ENCODE data around the gene EXT2. TPM values are rescaled to one million over a fixed set of nuclear protein-coding genes. Genes with fewer than 3 reads are reported as not detected.

Gene EXT2
- total and polyA plus RNA-seq, 2 experiments from 2014 or later, result 99.8 to 209 TPM

- 26 to 35% methylated on average over 2 of the region's 2 CpGs for WGBS, 2 experiments (ENCODE audit: low coverage in 1 of 2, low lambda C conversion rate in 2 of 2, missing lambda C conversion rate in 2 of 2)
Observed at GRCh38 chr11:44285756-44286155, 190.3 kb downstream of the EXT2 start.

GRCh38 chr11:44286268-44286880 is 190.9 kb downstream of the EXT2 start:
- in situ Hi-C loops (cut with MboI), result loop anchor here (10.0 to 25.0 kb wide), 2 partner anchors 238 to 626 kb away; no protein-coding TSS in a partner anchor
- H2AFZ ChIP-seq, result peak overlapping the region; percentile 60; the same call in 1 of the 2 replicates
- WGBS, 2 experiments (ENCODE audit: low coverage in 1 of 2, low lambda C conversion rate in 2 of 2, missing lambda C conversion rate in 2 of 2), result 59 to 60% methylated on average over 10 of the region's 10 CpGs
- no peak overlapping the region for H3K4me3 ChIP-seq
- peaks cover 14% of the 10 kb centered on the region; the same call in 1 of the 2 replicates for H3K27me3 ChIP-seq (replicated peaks; ENCODE audit: insufficient read depth)
- no peaks in the 10 kb centered on the region for H3K9me3 ChIP-seq (ENCODE audit: low read depth)
- H3K9me2 ChIP-seq (ENCODE audit: insufficient read depth), result no peaks in the 10 kb centered on the region
- TF ChIP-seq EZH2phosphoT487 (IDR thresholded peaks at IDR 0.05; ENCODE audit: insufficient read depth, low read depth) (no peak), EZH2 (IDR thresholded peaks at IDR 0.05; ENCODE audit: insufficient read depth, poor library complexity, severe bottlenecking) (no peak)
- no peaks in the 10 kb centered on the region; the same call in 1 of the 2 replicates for H3K4me1 ChIP-seq (ENCODE audit: insufficient read depth)
- H3K79me2 ChIP-seq (ENCODE audit: insufficient read depth), result no peaks in the 10 kb centered on the region
- peak; percentile 66 for DNase-seq
- no peak overlapping the region for H3K27ac ChIP-seq
- no peaks in the 10 kb centered on the region for H3F3A ChIP-seq (ENCODE audit: insufficient read depth)
- H3K4me2 ChIP-seq (ENCODE audit: unreplicated experiment), result no peak overlapping the region
- H3K36me3 ChIP-seq (ENCODE audit: low read depth), result no peaks in the 10 kb centered on the region
- H3K9ac ChIP-seq, result no peak overlapping the region
- no peaks in the 10 kb centered on the region for H4K20me1 ChIP-seq (ENCODE audit: insufficient read depth)

More at GRCh38 chr11:44285756-44286155, 190.3 kb downstream of the EXT2 start:
- Histone ChIP-seq H3K9me2 (ENCODE audit: insufficient read depth) (no peaks in the 10 kb centered on the region), H3K79me2 (ENCODE audit: insufficient read depth) (no peaks in the 10 kb centered on the region), H4K20me1 (ENCODE audit: insufficient read depth) (no peaks in the 10 kb centered on the region), H3K9me3 (ENCODE audit: low read depth) (no peaks in the 10 kb centered on the region), H3K4me1 (ENCODE audit: insufficient read depth) (no peaks in the 10 kb centered on the region; the same call in 1 of the 2 replicates), H3K4me3 (no peak overlapping the region), H2AFZ (peak overlapping the region; percentile 60; the same call in 1 of the 2 replicates), H3K4me2 (ENCODE audit: unreplicated experiment) (no peak overlapping the region), H3F3A (ENCODE audit: insufficient read depth) (no peaks in the 10 kb centered on the region), H3K27me3 (replicated peaks; ENCODE audit: insufficient read depth) (peaks cover 8% of the 10 kb centered on the region; the same call in 1 of the 2 replicates), H3K9ac (no peak overlapping the region), H3K27ac (no peak overlapping the region), H3K36me3 (ENCODE audit: low read depth) (no peaks in the 10 kb centered on the region)
- DNase-seq, result no peak
- in situ Hi-C loops (cut with MboI), result loop anchor here (10.0 to 25.0 kb wide), 2 partner anchors 239 to 627 kb away; no protein-coding TSS in a partner anchor
- no peak for TF ChIP-seq EZH2phosphoT487 (IDR thresholded peaks at IDR 0.05; ENCODE audit: insufficient read depth, low read depth)
- no peak for TF ChIP-seq EZH2 (IDR thresholded peaks at IDR 0.05; ENCODE audit: insufficient read depth, poor library complexity, severe bottlenecking)

GRCh38 chr11:44286911-44287310 is 191.4 kb downstream of the EXT2 start:
- H3K79me2 ChIP-seq (ENCODE audit: insufficient read depth), result no peaks in the 10 kb centered on the region
- no peak overlapping the region for H3K9ac ChIP-seq
- H3K4me2 ChIP-seq (ENCODE audit: unreplicated experiment), result no peak overlapping the region
- WGBS, 2 experiments (ENCODE audit: low coverage in 1 of 2, low lambda C conversion rate in 2 of 2, missing lambda C conversion rate in 2 of 2), result 72 to 76% methylated on average over 11 of the region's 11 CpGs
- no peaks in the 10 kb centered on the region for H3K36me3 ChIP-seq (ENCODE audit: low read depth)
- no peaks in the 10 kb centered on the region for H3K9me2 ChIP-seq (ENCODE audit: insufficient read depth)
- H2AFZ ChIP-seq, result no peak overlapping the region
- H3K9me3 ChIP-seq (ENCODE audit: low read depth), result no peaks in the 10 kb centered on the region
- TF ChIP-seq EZH2phosphoT487 (IDR thresholded peaks at IDR 0.05; ENCODE audit: insufficient read depth, low read depth) (no peak), EZH2 (IDR thresholded peaks at IDR 0.05; ENCODE audit: insufficient read depth, poor library complexity, severe bottlenecking) (no peak)
- peaks cover 16% of the 10 kb centered on the region; the same call in 1 of the 2 replicates for H3K27me3 ChIP-seq (replicated peaks; ENCODE audit: insufficient read depth)
- no peaks in the 10 kb centered on the region for H3F3A ChIP-seq (ENCODE audit: insufficient read depth)
- H3K4me1 ChIP-seq (ENCODE audit: insufficient read depth), result no peaks in the 10 kb centered on the region; the same call in 1 of the 2 replicates
- in situ Hi-C loops (cut with MboI), result loop anchor here (10.0 to 25.0 kb wide), 2 partner anchors 238 to 625 kb away; no protein-coding TSS in a partner anchor
- no peak for DNase-seq
- H3K27ac ChIP-seq, result no peak overlapping the region
- no peaks in the 10 kb centered on the region for H4K20me1 ChIP-seq (ENCODE audit: insufficient read depth)
- H3K4me3 ChIP-seq, result no peak overlapping the region

GRCh38 chr11:44288133-44288526 is 192.7 kb downstream of the EXT2 start:
- no peak for TF ChIP-seq EZH2 (IDR thresholded peaks at IDR 0.05; ENCODE audit: insufficient read depth, poor library complexity, severe bottlenecking)
- TF ChIP-seq EZH2phosphoT487 (IDR thresholded peaks at IDR 0.05; ENCODE audit: insufficient read depth, low read depth), result no peak
- Histone ChIP-seq H3F3A (ENCODE audit: insufficient read depth) (no peaks in the 10 kb centered on the region), H3K9me2 (ENCODE audit: insufficient read depth) (no peaks in the 10 kb centered on the region), H3K4me2 (ENCODE audit: unreplicated experiment) (no peak overlapping the region), H3K9ac (no peak overlapping the region), H3K4me3 (no peak overlapping the region), H3K27ac (no peak overlapping the region), H3K79me2 (ENCODE audit: insufficient read depth) (no peaks in the 10 kb centered on the region), H4K20me1 (ENCODE audit: insufficient read depth) (no peaks in the 10 kb centered on the region), H2AFZ (no peak overlapping the region), H3K36me3 (ENCODE audit: low read depth) (no peaks in the 10 kb centered on the region), H3K4me1 (ENCODE audit: insufficient read depth) (no peaks in the 10 kb centered on the region; the same call in 1 of the 2 replicates), H3K9me3 (ENCODE audit: low read depth) (no peaks in the 10 kb centered on the region), H3K27me3 (replicated peaks; ENCODE audit: insufficient read depth) (peaks cover 12% of the 10 kb centered on the region; the same call in 1 of the 2 replicates)
- WGBS, 2 experiments (ENCODE audit: low coverage in 1 of 2, low lambda C conversion rate in 2 of 2, missing lambda C conversion rate in 2 of 2), result 51 to 64% methylated on average over 3 of the region's 3 CpGs
- in situ Hi-C loops (cut with MboI), result loop anchor here (10.0 to 25.0 kb wide), 2 partner anchors 237 to 624 kb away; no protein-coding TSS in a partner anchor
- DNase-seq, result no peak
